Measurements from ENCODE around the gene PHLDB1.

GRCh38 chr11:118643995-118644345, 36.6 kb downstream of the PHLDB1 start:
- no peak for TF ChIP-seq EZH2 (IDR thresholded peaks at IDR 0.05)
- TF ChIP-seq POLR2AphosphoS5 (IDR thresholded peaks at IDR 0.05; ENCODE audit: borderline replicate concordance, low read depth, low read length): no peak
